ENCODE data around the gene KRT39. TPM values are rescaled to one million over a fixed set of nuclear protein-coding genes. Genes with fewer than 3 reads are reported as not detected.
"Not testable (repeated sequence)": the region's sequence is repeated elsewhere in the genome, so short reads cannot be mapped to it uniquely, and the experiment has no call there.

KRT39 gene
- not detected for total RNA-seq
- long read RNA-seq, partial matches to known transcripts = 0 of 1 reads
- long read RNA-seq, other reads (novel, unspliced or antisense) = 0 of 1 reads

DNA sequence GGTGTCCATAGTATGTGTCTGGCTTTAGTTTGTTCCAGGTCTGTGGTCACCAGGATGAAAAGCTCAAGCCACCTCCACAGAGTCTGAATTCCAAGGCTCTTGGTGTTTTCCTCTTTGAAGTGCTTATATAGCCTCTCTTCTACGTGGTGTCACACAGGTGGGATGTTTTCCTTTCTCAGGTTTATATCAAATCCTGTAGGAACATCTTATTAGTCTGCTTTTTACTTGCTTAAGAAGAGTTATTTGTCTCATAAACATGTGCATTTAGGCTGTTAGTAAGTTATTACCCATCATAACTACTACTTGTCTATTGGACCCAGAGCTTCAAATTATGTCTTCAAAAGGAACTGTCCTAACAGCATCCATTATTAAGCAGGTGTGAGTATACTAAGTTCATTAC lies at the start of gene KRT39:
Gene KRT39, minus strand, starts transcription at position 101 of the 400 bp plus-strand sequence. Its CDS starts 92 bp downstream, at position 9.
- intact Hi-C loops (cut with DNase I) = no loop called here
- ATAC-seq (no peak), DNase-seq (no peak)

DNA sequence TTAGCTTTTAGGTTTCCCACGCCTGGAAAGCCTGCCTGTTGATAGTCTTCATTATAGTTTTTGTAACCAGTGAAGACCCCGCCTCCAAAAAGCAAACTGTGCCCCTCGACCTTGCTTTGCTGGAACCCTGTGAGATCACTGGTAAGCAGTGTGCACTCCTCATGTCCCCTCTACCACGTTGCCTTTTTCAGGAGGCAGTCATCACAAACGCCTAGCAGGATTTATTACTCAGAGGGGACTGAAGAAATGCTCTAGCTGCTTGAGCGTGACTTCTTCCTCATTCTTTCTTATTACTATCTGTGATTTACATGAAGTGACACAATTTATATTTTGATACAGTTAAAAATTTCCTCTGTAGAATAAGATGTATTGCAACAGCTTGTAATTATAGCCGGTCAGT lies 48.7 kb upstream of the KRT39 start:
- intact Hi-C loops (cut with DNase I) = no loop called here
- DNase-seq = no peak
- ATAC-seq = no peak

DNA sequence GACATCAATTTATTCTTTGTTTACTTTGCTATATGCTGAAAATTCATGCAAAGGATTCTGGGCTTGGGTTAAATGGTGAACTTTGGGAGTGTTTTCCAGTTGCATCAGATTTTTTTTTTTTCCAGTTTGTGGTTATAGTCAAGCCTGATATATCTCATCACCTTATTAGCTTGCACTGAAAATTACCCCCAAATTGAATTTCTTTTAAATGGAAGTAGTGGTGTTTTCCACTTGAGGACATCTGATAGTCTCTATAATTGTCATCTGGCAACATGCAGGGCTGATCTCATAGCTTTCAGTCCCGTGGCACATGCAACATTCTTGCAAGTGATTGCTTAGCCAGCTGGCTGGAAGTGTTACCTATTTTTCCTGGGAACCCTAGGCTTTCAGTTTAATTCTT lies 46.9 kb upstream of the KRT39 start:
- intact Hi-C loops (cut with DNase I) = no loop called here
- no peak for ATAC-seq
- no peak for DNase-seq

DNA sequence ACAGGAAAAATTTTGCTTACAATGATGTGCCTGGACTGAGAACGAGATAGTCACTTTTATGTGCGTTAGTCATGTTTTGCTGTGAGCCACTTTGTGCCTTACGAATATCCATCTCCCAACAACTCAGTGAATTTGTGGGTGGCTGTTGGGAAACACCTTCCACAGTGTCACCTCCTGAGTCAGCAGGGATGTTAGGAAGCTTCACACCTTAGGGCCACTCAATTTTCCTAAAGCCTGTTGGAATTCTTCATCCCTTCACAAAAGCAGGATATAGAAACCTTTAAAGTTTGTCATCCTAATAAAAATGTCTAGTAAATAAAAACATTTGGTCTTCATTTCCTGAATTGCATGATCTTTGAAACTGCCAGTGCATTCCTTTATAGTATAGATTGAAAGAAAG lies 46.4 kb upstream of the KRT39 start:
- intact Hi-C loops (cut with DNase I) = no loop called here
- no peak for ATAC-seq
- DNase-seq = no peak

DNA sequence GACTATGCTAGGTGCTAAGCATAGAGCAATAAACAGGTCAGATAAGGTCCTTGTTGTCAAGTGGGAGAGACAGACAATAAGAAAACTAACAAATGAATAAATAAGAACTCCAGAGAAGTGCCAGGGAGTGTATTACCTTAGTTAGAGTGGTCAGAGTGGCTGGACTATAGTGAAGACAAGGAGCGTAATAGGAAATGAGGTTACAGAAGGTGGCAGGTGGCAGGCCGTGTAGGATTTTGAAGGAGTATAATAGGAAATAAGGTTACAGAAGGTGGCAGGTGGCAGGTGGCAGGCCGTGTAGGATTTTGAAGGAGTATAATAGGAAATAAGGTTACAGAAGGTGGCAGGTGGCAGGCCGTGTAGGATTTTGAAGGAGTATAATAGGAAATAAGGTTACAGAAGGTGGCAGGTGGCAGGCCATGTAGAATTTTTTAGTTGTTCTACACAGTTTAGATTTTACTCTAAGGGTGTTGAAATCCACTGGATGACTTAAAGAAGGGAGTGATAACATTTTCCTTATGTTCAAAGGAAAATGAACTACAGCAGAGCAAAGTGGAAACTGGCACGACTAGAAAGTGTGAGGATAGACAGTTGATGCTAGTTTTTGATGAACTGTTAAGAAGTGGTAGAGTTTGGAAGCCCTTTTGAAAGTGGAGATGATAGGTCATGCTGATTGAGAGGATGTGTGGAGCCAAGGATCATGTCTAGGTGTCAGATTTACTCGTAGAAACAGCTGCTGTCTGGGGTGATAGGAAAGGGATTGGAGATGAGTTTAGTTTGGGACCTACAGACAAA lies 45.8 kb upstream of the KRT39 start:
- no peak for ATAC-seq

GRCh38 chr17:41010441-41010840 lies 43.7 kb upstream of the KRT39 start:
- intact Hi-C loops (cut with DNase I) = no loop called here
- ATAC-seq (no peak), DNase-seq (no peak)

More for the DNA sequence above, 45.8 kb upstream of the KRT39 start:
- intact Hi-C loops (cut with DNase I) = no loop called here
- DNase-seq = no peak

- intact Hi-C loops (cut with DNase I) = no loop called here
- no peak for DNase-seq
- ATAC-seq = no peak
Measured at GRCh38 chr17:41009936-41010335, 43.2 kb upstream of the KRT39 start.

- DNase-seq (no peak), ATAC-seq (no peak)
- intact Hi-C loops (cut with DNase I) = no loop called here
Measured at GRCh38 chr17:41009301-41009760, 42.6 kb upstream of the KRT39 start.

DNA sequence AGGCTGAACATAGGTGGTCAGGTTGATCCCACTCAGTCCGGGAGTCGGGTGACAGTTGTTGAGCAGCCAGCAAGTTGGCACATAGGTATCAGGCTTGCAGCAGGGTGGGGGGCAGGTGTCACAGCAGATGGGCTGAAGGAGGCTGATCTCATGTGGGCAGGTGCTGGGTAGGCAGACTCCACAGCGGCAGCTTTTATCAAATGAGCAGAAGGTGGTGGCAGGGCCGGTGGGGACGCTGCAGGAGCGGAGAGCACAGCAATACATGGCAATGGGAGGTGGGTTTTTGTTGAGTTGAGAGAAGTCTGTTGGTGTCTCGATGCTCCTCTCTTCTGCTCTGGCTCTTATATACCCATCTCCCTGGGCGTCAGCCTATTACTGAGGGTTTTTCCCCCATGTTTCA lies 42.1 kb upstream of the KRT39 start, which contains the start of gene KRTAP3-1:
Gene KRTAP3-1, minus strand, starts transcription at position 318 of the 400 bp plus-strand sequence. Its CDS starts 54 bp downstream, at position 264.
- DNase-seq (no peak), ATAC-seq (no peak)
- intact Hi-C loops (cut with DNase I) = no loop called here

DNA sequence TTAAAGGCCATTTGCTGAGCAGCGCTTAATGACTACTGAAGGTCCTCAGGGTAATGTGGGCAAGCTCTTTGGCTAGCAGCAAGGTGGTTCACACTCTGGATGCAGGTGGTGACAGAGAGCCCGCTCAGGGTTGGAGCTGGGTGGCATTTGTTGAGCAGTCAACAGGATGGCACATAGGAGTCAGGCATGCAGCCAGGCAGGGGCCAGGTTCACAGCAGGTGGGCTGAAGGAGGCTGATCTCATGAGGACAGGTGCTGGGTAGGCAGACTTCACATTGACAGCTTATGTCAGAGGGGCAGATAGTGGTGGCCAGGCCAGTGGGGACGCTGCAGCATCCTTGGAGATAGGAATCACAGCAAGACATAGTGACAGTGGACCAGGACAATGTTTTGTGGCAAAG lies 37.6 kb upstream of the KRT39 start:
- ATAC-seq (no peak), DNase-seq (no peak)
- intact Hi-C loops (cut with DNase I) = no loop called here

- no peak for ATAC-seq
- intact Hi-C loops (cut with DNase I) = no loop called here
- DNase-seq = no peak
Measured at GRCh38 chr17:41003926-41004325, 37.2 kb upstream of the KRT39 start.

- intact Hi-C loops (cut with DNase I) = no loop called here
- DNase-seq = no peak
- no peak for ATAC-seq
Measured at GRCh38 chr17:41002814-41003213, 36.1 kb upstream of the KRT39 start.

DNA sequence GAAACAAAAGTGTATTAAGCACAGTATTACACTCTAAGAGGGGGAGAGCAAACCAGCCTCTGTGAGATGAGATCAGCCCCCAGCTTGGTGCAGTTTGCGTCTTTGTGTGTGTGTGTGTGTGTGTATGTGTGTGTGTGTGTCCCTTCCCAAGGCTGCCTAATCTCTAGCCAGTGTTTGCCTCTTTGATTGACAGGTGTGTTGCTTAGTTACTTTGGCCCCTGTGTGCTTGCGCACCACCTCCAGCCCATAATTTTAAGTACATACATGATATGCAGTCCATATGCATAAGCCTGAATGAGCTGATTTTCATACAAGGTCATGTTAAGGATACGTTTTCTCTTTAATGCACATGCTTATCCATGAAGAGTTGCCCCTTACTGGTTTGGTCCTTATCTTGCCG lies 35.0 kb upstream of the KRT39 start:
- ATAC-seq (no peak), DNase-seq (no peak)
- intact Hi-C loops (cut with DNase I) = no loop called here

GRCh38 chr17:40999563-40999962 lies 32.8 kb upstream of the KRT39 start, which contains the start of gene KRTAP3-2:
Gene KRTAP3-2 (minus strand): TSS chr17:40999906. CDS start chr17:40999853, 53 bp downstream.
- DNase-seq; ATAC-seq; intact Hi-C loops (cut with DNase I): not testable (repeated sequence)

DNA sequence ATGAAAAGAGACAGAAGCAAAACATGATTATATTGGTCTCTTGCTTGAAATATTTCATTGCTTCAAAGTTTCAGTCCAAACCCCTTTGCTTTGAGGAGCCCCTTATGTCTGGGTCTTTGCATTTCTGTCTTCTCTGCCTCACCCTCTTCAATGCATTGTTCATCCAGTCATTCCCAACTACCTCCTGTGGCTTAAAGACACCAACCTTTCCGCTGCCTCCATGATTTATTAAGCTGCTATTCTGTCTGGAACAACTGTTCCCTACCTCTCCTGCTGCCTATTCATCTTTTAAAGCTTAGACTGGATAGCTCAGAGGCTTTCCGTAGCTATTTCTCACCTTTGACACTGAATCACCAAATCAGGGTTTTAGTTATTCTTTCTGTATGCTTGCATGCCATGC lies 30.6 kb upstream of the KRT39 start:
- DNase-seq (no peak), ATAC-seq (no peak)
- intact Hi-C loops (cut with DNase I) = no loop called here

DNA sequence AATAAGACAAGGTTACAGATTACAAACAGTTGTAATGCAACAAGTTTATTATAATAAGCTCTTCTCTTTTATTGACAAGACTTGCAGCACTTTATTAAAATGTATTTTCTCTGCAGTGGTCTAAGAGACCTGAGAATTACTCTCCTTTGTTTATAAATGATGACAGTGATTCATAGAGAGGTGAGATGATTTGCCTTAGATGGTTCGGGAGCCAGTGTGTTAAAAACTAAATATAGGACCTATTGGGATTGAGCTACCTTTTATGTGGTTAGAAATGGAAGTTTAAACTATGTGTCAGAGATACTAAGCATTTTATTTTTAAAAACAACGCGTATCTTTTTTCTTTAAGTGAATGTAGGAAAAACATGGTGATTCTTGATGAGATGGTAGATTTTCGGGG lies 30.1 kb upstream of the KRT39 start:
- intact Hi-C loops (cut with DNase I) = no loop called here
- no peak for ATAC-seq

DNA sequence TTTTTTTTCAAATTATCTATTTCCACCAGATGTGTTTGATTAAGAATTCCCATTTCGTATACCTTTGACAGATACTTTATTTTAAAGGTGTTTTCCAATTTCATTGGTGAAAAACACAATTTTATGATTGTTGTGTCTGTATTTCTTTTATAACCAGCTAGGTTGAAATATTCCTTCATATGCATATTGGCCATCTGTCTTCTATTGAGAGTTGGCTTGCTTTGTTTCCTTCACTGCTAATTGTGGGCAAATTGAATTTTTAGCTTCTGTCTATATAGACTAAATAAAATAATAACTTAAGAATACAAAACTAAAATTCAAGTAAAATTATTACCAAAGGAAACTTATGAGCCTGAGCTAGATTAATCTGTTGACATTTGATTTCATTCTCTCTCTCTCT lies 28.4 kb upstream of the KRT39 start:
- ATAC-seq (no peak), DNase-seq (no peak)
- intact Hi-C loops (cut with DNase I) = no loop called here

More for the DNA sequence above, 30.1 kb upstream of the KRT39 start:
- no peak for DNase-seq

DNA sequence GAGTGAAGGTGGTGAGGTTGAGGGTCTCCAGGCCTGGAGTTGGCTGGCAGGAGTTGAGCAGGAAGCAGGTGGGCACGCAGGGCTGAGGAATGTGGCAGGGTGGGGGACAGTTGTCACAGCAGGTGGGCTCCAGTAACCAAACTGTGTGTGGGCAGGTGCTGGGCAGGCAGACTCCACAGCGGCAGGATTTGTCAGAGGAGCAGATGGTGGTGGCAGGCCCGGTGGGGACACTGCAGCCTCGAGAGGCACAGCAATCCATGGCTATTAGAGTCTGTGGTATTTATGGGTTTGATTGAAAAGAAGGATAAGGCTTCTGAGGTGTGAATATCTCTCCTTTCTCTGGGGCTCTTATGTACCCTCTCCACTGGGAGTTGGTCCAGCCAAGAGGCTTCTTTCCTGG lies 27.1 kb upstream of the KRT39 start, which contains the start of gene KRTAP3-3:
Gene KRTAP3-3, minus strand, starts transcription at position 326 of the 400 bp plus-strand sequence. Its CDS starts 67 bp downstream, at position 259.
- no peak for ATAC-seq
- intact Hi-C loops (cut with DNase I) = no loop called here

GRCh38 chr17:40993084-40993483 lies 26.3 kb upstream of the KRT39 start:
- ATAC-seq (no peak), DNase-seq (no peak)
- intact Hi-C loops (cut with DNase I) = no loop called here

More for the DNA sequence above, 27.1 kb upstream of the KRT39 start, which contains the start of gene KRTAP3-3:
- DNase-seq = no peak

DNA sequence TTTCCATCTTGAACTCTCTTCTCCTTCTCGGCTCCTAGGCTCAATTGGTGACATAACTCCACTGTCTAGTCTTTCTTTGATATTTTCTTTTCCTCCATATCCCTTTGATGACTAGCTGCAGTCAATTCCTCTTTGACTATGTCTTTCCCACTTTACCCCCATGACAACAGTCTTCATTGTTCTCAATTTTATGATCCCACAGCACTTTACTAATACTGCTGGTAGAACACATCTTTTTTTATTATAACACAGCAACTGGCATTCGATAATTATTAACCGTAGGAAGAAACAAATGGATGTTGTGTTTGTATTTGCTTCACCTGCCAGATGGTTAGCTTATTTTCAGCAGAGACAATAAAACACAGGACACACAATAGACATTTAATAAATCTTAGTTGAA lies 25.9 kb upstream of the KRT39 start:
- no peak for ATAC-seq
- intact Hi-C loops (cut with DNase I) = no loop called here

DNA sequence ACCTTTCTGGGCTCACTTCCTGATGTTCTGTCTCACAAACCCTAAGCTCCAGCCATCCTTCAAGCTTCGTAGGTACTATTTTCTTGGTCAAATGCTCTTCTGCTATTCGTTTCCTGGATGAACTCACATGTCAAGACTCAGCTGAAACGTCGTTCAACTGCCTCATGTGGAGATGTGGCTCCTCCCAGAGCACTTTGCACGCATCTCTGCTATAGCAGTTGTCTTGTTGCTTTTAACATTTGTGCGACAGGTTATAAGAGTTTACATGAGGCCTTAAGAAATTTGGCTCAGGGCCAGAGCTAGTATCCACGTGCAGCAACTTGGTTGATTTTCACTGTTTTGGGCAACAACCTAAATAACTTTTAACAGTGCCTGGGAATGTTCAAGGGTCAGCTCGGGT lies 20.2 kb upstream of the KRT39 start:
- intact Hi-C loops (cut with DNase I) = no loop called here
- DNase-seq = no peak
- ATAC-seq = no peak

More for the DNA sequence above, 25.9 kb upstream of the KRT39 start:
- no peak for DNase-seq
